NOMO-1 treated with dmso at 0.1 percent for 144 hours (cell line): ENCODE data around the gene MSH2.

Experiments
- DNase-seq: peaks from one replicate; lab custom pipeline; 2025; ENCODE audit not compliant: unreplicated experiment; lab: John Stamatoyannopoulos, UW

Gene MSH2

DNA sequence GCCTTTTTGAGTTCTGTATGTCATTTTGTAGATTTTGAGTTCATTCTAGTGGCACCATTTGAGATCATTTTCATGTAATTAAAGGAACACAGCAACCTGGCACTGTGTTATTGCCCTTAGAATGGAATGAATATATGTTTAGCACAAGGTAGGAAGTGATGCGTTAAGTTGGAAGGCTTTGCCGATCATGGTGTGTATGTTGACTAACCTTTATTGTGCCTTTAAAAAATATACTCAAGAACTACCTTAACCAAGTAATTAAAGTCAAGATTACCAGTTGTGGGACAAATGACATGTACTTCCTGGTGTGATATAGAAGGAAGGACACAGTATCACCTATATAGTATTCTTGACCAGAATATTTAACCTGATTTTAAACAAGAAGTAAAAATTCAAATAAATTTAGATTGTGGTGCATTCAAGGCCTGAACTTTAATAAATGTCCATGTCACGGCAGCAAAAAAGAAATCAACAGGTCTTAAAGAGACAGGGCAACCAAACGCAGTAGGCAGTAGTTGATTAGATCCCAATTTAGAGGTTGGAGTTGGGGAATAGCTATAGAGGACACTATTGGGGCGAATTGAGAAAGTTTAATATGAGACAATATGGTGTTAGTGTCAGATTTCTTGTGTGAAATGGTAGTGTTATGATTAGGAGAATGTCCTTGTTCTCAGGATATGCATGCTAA is 68.6 kb downstream of the MSH2 start:
- DNase-seq: no peak

DNA sequence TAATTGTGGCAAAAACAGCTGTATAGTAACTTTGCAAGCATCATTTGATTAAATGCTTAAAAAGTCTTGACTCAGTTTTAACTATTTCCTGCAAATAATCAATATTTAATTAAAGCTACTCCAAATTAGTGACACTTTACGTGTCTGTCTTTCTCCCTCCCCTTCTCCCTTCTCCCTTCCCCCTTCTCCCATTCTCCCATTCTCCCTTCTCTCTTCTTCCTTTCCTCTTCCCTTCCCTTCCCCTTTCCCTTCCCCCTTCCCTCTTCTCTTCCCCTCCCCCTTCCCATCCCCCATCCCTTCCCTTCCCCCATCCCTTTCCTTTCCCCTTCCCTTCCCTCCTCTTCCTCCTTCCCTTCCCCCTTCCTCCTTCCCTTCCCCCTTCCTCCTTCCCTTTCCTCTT is 76.9 kb downstream of the MSH2 start:
- no peak for DNase-seq

GRCh38 chr2:47483191-47483590 is 80.2 kb downstream of the MSH2 start:
- DNase-seq: no peak

DNA sequence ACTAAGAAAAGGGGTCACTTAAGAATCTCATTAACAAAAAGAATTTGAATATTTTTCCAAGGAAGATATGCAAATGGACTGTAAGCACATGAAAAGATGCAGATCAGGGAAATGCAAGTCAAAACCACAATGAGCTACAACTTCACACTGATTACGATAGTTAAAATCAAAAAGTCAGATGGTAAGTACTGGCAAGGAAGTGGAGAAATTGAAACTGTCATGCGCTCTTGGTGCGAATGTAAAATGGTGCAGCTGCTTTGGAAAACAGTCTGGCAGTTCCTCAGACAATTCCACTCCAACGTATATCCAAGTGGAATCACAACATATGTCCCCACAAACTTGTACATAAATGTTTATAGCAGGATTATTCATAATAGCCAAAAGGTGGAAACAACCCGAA is 81.4 kb downstream of the MSH2 start:
- DNase-seq: no peak

GRCh38 chr2:47485177-47485576 is 82.2 kb downstream of the MSH2 start:
- DNase-seq: no peak

GRCh38 chr2:47485751-47486300 is 82.9 kb downstream of the MSH2 start:
- no peak for DNase-seq

DNA sequence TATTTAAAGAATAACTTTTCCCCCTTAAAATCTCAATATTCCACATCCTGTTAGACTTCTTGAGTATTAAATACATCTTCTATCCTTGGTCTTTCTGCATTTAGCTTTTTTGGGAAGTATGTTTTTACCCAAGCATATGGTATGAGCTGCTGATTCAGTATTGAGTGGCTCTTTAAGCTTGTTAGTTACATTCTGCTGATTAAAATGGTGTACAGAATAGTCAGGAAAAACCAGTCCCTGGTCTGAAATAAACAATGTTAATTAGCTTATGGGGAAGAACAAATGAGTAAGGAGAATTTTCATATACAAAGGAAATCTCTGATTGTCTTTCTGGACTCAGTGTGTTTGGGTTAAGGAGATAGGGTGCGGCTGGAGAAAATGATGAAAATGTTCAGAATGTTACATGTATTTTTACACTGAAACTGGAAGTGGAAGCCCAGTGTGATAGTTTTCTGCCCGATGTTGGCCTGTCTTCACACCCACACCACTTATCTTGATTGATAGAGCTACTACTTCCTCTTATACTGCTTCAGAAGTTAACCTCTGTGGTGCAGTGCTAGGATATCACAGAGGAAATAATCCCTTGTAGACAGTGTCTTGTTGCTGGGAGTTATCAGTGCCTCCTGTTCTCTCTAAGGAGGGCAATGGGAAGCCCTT is 84.0 kb downstream of the MSH2 start:
- peak; percentile 86 for DNase-seq

DNA sequence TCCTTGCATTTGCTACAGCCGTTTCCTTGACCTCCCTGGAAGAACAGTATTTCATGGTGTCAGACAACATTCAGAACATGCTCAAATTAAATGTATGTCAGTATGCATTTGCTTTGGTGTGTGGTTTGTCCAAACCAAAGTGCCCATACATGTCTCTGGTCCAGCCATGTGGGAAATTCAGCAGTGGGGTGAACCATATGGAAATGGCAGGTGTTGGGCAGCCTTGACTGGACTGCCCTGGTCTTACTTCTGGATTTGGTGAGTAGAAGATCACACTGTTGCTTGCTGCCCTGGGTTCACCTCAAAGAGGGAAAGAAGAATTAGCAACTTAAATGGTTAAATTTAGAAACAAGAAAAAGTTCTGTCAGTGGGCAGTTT is 84.5 kb downstream of the MSH2 start:
- DNase-seq: no peak

DNA sequence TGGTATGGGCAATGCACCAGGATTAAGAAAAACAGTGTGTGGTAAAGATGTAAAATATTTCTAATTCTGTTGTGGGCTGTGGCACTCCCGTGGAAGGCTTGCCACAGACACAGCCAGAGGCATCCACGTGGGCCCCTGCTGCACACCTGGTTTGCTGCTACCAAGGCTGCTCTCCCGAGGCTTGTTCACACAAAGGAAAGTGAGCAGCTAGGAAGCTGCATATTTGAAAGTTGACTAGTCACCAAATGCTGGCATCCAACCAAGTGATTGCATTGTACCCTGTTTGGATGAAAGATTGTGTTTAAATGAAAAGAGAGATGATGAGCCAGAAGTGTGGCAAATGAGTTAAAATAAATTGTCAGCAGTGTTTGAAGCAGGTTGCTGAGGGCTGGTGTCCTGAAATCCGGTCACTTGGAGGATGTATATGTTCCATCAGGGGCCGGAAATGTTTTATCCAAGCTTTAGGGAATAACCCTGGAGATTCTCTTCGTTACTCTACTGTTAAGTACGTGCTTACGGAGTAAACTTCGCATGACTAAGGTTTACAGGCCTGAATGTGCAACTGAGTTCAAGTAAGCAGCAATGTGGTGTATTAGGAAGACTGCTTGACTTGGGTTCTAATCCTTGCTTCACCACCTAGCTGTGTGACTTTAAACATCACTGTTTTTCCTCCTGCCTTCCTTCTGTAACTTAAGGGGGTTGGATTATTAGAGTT is 86.1 kb downstream of the MSH2 start:
- DNase-seq: no peak

- DNase-seq: no peak
These were observed 87.5 kb downstream of the MSH2 start for GRCh38 chr2:47490406-47490805.

DNA sequence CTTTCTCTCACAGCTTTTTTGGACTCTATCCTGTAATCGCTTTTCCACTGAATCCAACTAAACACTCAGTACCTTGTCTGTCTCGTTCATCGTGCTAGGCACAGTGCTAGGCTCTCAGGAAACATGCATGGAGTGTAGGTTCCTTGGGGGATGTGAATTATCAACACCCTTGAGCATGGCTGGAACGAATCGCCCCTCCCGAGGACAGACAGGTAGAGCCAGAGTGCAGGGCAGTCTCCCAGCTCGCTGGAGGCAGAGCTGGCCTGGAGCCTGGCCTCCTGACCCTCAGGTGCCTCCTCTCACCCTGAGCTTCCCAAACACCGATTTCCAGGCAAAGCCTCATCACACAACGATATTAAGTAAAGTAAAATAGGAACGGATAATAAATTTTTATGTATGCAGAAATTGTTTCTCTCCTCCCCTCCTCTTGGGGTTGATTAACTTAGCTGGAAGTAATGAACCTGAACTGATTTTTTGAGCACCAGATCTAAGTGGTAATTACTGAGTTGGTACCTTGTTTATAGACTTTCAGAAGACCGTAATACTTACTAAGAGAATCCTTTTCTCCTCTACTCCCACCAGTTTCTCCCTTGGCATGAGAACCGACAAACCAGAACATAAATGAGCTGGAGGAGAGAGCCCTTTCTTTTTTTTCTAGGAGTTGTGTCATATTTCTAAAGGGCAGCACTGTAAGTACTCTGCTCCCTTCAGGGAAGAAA is 90.5 kb downstream of the MSH2 start:
- no peak for DNase-seq

DNA sequence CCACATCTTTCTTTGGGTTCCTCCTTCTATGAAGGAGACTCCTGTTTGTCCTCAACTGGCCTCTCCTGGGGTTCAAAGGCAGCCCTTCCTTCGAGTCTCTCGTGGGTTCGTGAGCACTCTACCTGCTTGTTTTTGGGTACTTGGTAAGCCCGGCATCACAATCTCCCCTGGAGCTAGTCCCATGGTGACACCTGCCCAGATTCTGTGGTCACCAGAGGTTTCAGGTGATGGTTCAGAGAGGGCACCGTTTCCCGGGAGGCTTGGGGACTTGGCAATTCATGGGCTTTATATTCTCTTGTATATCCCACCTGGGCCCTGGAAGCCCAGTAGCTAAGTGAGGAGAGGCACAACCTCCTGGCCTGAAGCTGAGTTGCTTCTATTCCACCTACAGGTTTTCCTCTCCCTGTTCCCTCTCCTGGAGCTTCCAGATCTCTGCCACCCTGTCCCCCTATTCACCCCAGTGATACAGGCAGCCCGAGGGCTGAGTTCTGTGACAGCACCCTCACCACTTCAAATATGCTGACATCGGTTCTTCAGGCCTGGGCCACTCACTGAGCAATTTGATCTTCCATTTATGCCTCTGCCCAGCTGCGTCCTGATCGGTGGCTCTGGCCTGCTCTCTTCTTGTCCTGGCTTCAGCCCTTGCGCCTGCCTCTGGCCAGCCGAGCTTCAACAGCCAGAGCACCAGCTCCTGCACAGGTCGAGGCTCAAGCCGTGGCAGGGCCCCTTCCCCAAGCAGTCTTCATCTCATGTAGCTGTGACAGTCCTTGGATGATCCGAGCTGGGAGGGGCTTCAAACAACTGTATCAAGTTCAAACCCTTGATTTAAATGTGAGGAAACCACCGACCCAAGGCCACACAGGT is 91.5 kb downstream of the MSH2 start:
- no peak for DNase-seq

DNA sequence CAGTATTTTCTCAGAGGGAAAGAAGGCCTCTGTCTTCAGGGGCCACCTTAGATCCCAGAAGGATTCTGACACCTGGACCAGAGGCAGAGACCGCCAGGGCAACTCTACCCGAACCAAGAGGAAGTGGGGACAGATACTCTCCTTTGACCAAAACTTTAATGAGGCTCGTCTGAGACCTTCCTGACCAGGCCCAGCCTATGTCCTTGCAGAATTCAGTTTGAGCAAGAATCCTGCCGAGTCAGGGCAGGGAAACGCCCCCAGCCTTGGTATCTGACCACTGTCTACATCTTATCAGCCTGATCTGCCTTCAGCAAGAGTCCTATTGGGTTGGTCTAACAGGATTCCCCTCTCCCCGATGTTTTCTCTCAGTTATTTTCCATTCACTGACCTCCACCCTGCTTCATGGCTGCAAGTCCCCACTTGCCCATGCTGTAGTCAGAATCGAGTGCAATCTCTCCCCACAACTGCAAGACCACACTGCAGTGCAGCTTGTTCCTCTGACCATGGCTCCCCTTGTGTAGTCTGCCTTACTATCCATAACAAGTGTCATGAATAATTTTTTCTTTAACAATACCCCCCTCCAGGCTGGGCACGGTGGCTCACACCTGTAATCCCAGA is 95.0 kb downstream of the MSH2 start:
- DNase-seq: no peak

GRCh38 chr2:47499093-47499492 is 96.1 kb downstream of the MSH2 start:
- DNase-seq: no peak

GRCh38 chr2:47499621-47500309 is 96.8 kb downstream of the MSH2 start:
- no peak for DNase-seq

DNA sequence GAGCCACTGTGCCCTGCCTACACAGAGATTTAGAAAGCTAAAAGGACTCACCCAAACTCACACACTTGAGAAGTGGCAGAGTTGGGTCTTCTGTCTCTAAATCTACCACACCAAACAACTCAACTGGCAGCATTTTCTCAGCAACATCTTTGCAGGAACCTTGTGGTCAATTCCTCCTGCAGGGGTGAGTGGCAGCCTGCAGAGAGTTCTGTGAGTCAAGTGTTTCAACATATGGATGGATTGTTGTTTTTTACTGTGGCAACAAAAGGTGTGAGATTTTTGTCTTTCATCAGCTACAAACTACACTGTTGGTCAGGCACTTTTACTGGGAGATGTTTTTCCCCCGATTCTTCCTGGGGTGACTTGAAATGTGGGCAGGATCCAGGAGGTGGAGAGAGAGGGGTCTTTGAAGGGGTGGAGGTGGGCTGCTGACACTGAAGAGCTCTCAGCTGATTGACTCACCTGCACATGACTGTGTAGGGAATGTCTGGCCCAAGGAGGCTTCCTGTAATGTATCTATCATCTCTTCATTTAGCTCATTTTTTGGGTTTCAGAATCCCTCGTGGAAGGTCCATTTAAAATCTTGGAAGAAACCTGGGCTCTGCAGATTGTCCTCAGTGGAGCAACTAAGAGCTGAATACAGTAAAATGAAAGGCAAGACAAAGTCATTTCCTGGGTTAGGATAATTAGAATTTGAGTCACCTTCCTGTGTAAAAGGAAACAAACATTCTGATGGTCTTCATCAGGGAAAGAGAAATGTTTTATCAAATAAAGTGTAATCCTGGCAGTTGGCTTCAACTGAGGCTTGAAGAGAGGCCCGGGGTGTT is 98.6 kb downstream of the MSH2 start:
- no peak for DNase-seq

GRCh38 chr2:47502498-47502897 is 99.5 kb downstream of the MSH2 start:
- peak; percentile 83 for DNase-seq

DNA sequence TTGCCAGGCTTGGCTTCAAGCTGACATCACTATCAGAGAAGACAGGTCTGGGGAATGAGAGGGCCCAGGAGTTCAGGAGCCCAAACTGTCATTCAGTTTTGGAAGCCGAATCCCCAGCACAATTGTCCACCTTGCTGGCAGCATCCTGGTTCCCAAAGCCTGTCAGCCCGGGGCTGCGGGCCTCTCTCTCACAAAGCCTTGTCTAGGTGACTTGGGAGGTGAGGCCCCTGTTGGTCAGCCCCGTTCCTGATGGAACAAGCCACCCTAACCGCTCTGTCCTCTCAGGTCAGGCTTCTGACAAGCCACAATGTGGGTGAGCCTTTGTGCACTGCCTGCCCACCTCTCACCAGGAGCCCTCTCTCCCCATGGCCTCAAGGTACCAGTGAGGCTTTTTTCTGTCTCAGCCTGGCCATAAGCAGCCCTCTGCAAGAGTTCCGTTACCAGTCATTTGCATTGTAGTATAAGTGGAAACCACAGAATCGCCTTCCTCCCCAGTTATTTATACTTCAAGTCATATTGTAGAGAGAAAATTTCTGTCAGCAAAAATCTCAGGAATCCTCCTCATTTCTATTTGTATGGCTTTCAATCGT is 100.6 kb downstream of the MSH2 start:
- DNase-seq: no peak
